GM23338 (cell line): Measurements from ENCODE around the gene STIM2. TPM values are rescaled to one million over a fixed set of nuclear protein-coding genes. Genes with fewer than 3 reads are reported as not detected.

Source experiments
- ATAC-seq: fragments of 200-7000 bp; cut with Tn5 transposase; 3 replicates; pipeline ENCODE4 v1.9.1; 2020
- DNase-seq: peaks from one replicate; pipeline ENCODE4 v3.0.0-alpha.2; 2015; ENCODE audit warnings: low spot score
- H2AFZ ChIP-seq: fragments of 200-600 bp; sonication (generic); 2 replicates; pipeline ENCODE4 v1.8.0; 2016; ENCODE audit warnings: antibody characterized with exemption, mild to moderate bottlenecking, moderate library complexity
- H3F3A ChIP-seq: fragments of 200-600 bp; sonication (generic); replicated peaks from 2 replicates; pipeline ENCODE4 v1.8.0; 2017; ENCODE audit warnings: antibody characterized with exemption, mixed run types, low read depth
- H3K27ac ChIP-seq: fragments of 200-600 bp; sonication (generic); 2 replicates; pipeline ENCODE4 v1.6.1; 2016; ENCODE audit warnings: low read depth
- H3K27me3 ChIP-seq: fragments of 200-600 bp; sonication (generic); 2 replicates; pipeline ENCODE4 v1.8.0; 2016; ENCODE audit warnings: mild to moderate bottlenecking, mixed run types, moderate library complexity; ENCODE audit not compliant: insufficient read depth
- H3K36me3 ChIP-seq: fragments of 200-600 bp; sonication (generic); 2 replicates; pipeline ENCODE4 v1.8.0; 2016; ENCODE audit warnings: mild to moderate bottlenecking; ENCODE audit not compliant: insufficient read depth
- H3K4me1 ChIP-seq: fragments of 200-600 bp; sonication (generic); 2 replicates; pipeline ENCODE4 v1.8.0; 2016; ENCODE audit warnings: mild to moderate bottlenecking, moderate library complexity; ENCODE audit not compliant: insufficient read depth
- H3K4me2 ChIP-seq: fragments of 200-600 bp; sonication (generic); 2 replicates; pipeline ENCODE4 v1.7.1; 2017; ENCODE audit warnings: mixed run types
- H3K4me3 ChIP-seq: fragments of 200-600 bp; sonication (generic); 2 replicates; pipeline ENCODE4 v1.6.1; 2016; ENCODE audit warnings: mixed run types
- H3K79me2 ChIP-seq: fragments of 200-600 bp; sonication (generic); replicated peaks from 2 replicates; pipeline ENCODE4 v1.8.0; 2017; ENCODE audit warnings: mild to moderate bottlenecking; ENCODE audit not compliant: insufficient read depth
- H3K9me2 ChIP-seq: fragments of 200-600 bp; sonication (generic); 2 replicates; pipeline ENCODE4 v1.8.0; 2017; ENCODE audit not compliant: insufficient read depth
- H4K20me1 ChIP-seq: fragments of 200-600 bp; sonication (generic); replicated peaks from 2 replicates; pipeline ENCODE4 v1.8.0; 2017; ENCODE audit warnings: mild to moderate bottlenecking; ENCODE audit not compliant: insufficient read depth
- H3K27ac Mint-ChIP-seq: 2 replicates; pipeline ENCODE4 v1.8.0; 2020; ENCODE audit warnings: inconsistent platforms, mild to moderate bottlenecking, moderate library complexity, mixed read lengths
- H3K27me3 Mint-ChIP-seq: 3 replicates; pipeline ENCODE4 v1.8.0; 2022; ENCODE audit warnings: low read depth, mild to moderate bottlenecking, moderate library complexity, mixed read lengths, inconsistent platforms; ENCODE audit not compliant: insufficient read depth, poor library complexity
- H3K36me3 Mint-ChIP-seq: 3 replicates; pipeline ENCODE4 v1.8.0; 2021; ENCODE audit warnings: low read depth, mild to moderate bottlenecking, inconsistent platforms, moderate library complexity, mixed read lengths
- H3K4me1 Mint-ChIP-seq: 3 replicates; pipeline ENCODE4 v1.8.0; 2020; ENCODE audit warnings: mild to moderate bottlenecking, inconsistent platforms, mixed read lengths
- H3K4me3 Mint-ChIP-seq: 3 replicates; pipeline ENCODE4 v1.8.0; 2021; ENCODE audit warnings: moderate library complexity, mild to moderate bottlenecking, inconsistent platforms, mixed read lengths
- H3K9me3 Mint-ChIP-seq: 3 replicates; pipeline ENCODE4 v1.8.0; 2020; ENCODE audit warnings: moderate library complexity, mild to moderate bottlenecking, inconsistent platforms, mixed read lengths
- EZH2 ChIP-seq: fragments of 200-600 bp; sonication (generic); IDR thresholded peaks from one replicate; pipeline ENCODE4 v1.8.0; 2017; ENCODE audit warnings: antibody characterized with exemption, mild to moderate bottlenecking, low read depth; ENCODE audit not compliant: unreplicated experiment
- EZH2phosphoT487 ChIP-seq: fragments of 200-600 bp; sonication (generic); IDR thresholded peaks from one replicate; pipeline ENCODE4 v1.8.1; 2018; ENCODE audit warnings: antibody characterized with exemption; ENCODE audit not compliant: unreplicated experiment
- JUNB ChIP-seq: IDR thresholded peaks from one replicate; pipeline ENCODE4 v1.6.1; 2016; ENCODE audit warnings: antibody characterized with exemption; ENCODE audit not compliant: unreplicated experiment
- STAT1 ChIP-seq: IDR thresholded peaks from one replicate; pipeline ENCODE4 v1.6.1; 2016; ENCODE audit warnings: antibody characterized with exemption; ENCODE audit not compliant: unreplicated experiment
- ZNF114 ChIP-seq: fragments of 250-450 bp; sonication (Bioruptor Pico); IDR thresholded peaks from 2 replicates; pipeline ENCODE4 v1.5.0; 2020; ENCODE audit warnings: mild to moderate bottlenecking, moderate library complexity
- ZNF331 ChIP-seq: fragments of 250-450 bp; sonication (Bioruptor Pico); IDR thresholded peaks from 2 replicates; pipeline ENCODE4 v1.5.0; 2020; ENCODE audit warnings: low read depth, mild to moderate bottlenecking, moderate library complexity
- polyA plus RNA-seq: library from polyadenylated mRNA; unstranded; fragments of >200 nt; fragmentation: Nextera tagmentation; extraction: Ambion mirVana; gene quantifications from 2 replicates; pipeline ENCODE4 v1.2.1, GENCODE V29; 2016
- total RNA-seq: library from RNA; depleted of rRNA; stranded (reverse); fragments of >200 nt; shearing (Covaris generic); gene quantifications from 2 replicates; pipeline ENCODE4 v1.2.3, GENCODE V29; 2014
- TF ChIP-seq, protein P1 (sequence below): IDR thresholded peaks from 2 replicates; pipeline ENCODE4 v1.6.1; 2016; ENCODE audit warnings: antibody characterized with exemption
- TF ChIP-seq, protein P2 (sequence below), 2 experiments: fragments of 200-600 bp in 1 of 2; sonication (generic) in 1 of 2; conservative IDR thresholded peaks; 2 replicates each; pipeline versions ENCODE4 v1.5.1 to v1.6.1; 2016 to 2017; ENCODE audit warnings: antibody characterized with exemption in 2 of 2, low read depth in 2 of 2, mild to moderate bottlenecking in 2 of 2, moderate library complexity in 1 of 2
- TF ChIP-seq, protein P3 (sequence below): IDR thresholded peaks from one replicate; pipeline ENCODE4 v1.6.1; 2018; ENCODE audit warnings: antibody characterized with exemption; ENCODE audit not compliant: unreplicated experiment

The STIM2 gene
- total and polyA plus RNA-seq, 2 experiments from 2014 or later = 13.1 to 17.8 TPM

DNA sequence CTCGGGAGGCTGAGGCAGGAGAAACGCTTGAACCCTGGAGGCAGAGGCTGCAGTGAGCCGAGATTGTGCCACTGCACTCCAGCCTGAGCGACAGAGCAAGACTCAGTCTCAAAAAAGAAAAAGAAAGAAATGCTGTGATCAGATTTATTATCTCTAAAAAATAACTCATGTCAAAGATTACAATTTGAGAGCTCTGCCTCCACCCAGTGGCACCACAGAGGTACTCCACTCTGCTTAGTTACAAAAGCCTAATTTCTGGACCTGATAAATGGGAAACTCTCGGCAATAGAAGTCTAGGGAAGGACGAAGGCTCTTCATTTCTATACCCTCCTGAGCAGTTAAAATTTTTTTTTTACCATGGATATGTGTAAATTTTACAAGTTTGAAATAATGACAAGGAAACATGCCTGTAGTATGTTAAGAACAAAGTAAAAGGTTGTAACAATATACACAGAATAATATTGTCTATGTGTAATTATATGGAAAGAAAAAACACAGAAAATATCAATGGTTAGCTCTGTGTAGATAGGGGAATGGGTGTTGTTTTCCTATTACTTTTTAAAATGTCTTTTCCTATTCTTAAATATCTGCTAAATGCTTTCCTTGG is 149.8 kb downstream of the STIM2 start:
- H3K27ac Mint-ChIP-seq = 0 out of 2 replicates have a peak overlapping the region, but pooled peaks have one; percentile 59
- no peaks in the 10 kb centered on the region for H3K4me1 ChIP-seq
- DNase-seq = peak; percentile 78

DNA sequence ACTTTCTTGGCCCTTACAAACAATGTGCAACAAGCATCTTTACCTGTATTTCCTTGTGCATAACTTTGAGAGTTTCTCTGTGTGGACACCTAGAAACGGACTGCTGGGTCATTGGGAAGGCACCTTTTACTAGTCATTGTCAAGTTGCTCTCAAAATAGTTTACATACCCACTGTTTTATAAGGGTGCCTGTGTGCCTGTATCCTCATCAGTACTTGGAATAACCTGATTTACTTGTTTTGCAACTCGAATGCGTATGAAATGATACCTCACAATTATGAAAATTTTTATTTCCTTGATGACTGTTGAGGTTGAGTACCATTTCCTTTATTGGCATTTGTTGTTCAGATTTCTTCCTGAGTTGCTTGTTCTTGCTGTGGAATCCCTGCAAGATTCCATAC is 150.8 kb downstream of the STIM2 start:
- no peak for ATAC-seq
- Histone ChIP-seq H3K4me2 (no peak overlapping the region), H4K20me1 (no peaks in the 10 kb centered on the region), H3K4me1 (peaks cover 6% of the 10 kb centered on the region), H3F3A (no peaks in the 10 kb centered on the region), H3K27ac (no peak overlapping the region), H3K9me2 (no peaks in the 10 kb centered on the region), H2AFZ (no peak overlapping the region), H3K79me2 (no peaks in the 10 kb centered on the region), H3K4me3 (no peak overlapping the region), H3K36me3 (no peaks in the 10 kb centered on the region), H3K27me3 (no peaks in the 10 kb centered on the region)
- Mint-ChIP-seq H3K4me3 (no peak overlapping the region), H3K4me1 (peaks cover 6% of the 10 kb centered on the region; the same call in 2 of the 3 replicates), H3K27ac (no peak overlapping the region), H3K9me3 (no peaks in the 10 kb centered on the region), H3K27me3 (no peaks in the 10 kb centered on the region), H3K36me3 (no peaks in the 10 kb centered on the region; the same call in 2 of the 3 replicates)
- DNase-seq = no peak
- no peak for TF ChIP-seq STAT1
- TF ChIP-seq ZNF114 (CRISPR knock-in tag) = no peak
- TF ChIP-seq, protein P1, sequence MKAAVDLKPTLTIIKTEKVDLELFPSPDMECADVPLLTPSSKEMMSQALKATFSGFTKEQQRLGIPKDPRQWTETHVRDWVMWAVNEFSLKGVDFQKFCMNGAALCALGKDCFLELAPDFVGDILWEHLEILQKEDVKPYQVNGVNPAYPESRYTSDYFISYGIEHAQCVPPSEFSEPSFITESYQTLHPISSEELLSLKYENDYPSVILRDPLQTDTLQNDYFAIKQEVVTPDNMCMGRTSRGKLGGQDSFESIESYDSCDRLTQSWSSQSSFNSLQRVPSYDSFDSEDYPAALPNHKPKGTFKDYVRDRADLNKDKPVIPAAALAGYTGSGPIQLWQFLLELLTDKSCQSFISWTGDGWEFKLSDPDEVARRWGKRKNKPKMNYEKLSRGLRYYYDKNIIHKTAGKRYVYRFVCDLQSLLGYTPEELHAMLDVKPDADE = no peak
- no peak for TF ChIP-seq EZH2
- TF ChIP-seq EZH2phosphoT487 = no peak
- no peak for TF ChIP-seq ZNF331
- TF ChIP-seq, protein P2, sequence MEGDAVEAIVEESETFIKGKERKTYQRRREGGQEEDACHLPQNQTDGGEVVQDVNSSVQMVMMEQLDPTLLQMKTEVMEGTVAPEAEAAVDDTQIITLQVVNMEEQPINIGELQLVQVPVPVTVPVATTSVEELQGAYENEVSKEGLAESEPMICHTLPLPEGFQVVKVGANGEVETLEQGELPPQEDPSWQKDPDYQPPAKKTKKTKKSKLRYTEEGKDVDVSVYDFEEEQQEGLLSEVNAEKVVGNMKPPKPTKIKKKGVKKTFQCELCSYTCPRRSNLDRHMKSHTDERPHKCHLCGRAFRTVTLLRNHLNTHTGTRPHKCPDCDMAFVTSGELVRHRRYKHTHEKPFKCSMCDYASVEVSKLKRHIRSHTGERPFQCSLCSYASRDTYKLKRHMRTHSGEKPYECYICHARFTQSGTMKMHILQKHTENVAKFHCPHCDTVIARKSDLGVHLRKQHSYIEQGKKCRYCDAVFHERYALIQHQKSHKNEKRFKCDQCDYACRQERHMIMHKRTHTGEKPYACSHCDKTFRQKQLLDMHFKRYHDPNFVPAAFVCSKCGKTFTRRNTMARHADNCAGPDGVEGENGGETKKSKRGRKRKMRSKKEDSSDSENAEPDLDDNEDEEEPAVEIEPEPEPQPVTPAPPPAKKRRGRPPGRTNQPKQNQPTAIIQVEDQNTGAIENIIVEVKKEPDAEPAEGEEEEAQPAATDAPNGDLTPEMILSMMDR (conservative IDR thresholded peaks at IDR 0.05; ENCODE audit: low read depth in 2 of 2) = no peak
- TF ChIP-seq, protein P3, sequence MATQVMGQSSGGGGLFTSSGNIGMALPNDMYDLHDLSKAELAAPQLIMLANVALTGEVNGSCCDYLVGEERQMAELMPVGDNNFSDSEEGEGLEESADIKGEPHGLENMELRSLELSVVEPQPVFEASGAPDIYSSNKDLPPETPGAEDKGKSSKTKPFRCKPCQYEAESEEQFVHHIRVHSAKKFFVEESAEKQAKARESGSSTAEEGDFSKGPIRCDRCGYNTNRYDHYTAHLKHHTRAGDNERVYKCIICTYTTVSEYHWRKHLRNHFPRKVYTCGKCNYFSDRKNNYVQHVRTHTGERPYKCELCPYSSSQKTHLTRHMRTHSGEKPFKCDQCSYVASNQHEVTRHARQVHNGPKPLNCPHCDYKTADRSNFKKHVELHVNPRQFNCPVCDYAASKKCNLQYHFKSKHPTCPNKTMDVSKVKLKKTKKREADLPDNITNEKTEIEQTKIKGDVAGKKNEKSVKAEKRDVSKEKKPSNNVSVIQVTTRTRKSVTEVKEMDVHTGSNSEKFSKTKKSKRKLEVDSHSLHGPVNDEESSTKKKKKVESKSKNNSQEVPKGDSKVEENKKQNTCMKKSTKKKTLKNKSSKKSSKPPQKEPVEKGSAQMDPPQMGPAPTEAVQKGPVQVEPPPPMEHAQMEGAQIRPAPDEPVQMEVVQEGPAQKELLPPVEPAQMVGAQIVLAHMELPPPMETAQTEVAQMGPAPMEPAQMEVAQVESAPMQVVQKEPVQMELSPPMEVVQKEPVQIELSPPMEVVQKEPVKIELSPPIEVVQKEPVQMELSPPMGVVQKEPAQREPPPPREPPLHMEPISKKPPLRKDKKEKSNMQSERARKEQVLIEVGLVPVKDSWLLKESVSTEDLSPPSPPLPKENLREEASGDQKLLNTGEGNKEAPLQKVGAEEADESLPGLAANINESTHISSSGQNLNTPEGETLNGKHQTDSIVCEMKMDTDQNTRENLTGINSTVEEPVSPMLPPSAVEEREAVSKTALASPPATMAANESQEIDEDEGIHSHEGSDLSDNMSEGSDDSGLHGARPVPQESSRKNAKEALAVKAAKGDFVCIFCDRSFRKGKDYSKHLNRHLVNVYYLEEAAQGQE = no peak

More for the DNA sequence above, 149.8 kb downstream of the STIM2 start:
- Histone ChIP-seq H3K27ac (no peak overlapping the region), H3K4me3 (no peak overlapping the region), H3K36me3 (no peaks in the 10 kb centered on the region), H3K27me3 (no peaks in the 10 kb centered on the region), H3K79me2 (no peaks in the 10 kb centered on the region), H3K4me2 (no peak overlapping the region), H4K20me1 (no peaks in the 10 kb centered on the region), H3F3A (no peaks in the 10 kb centered on the region), H2AFZ (no peak overlapping the region), H3K9me2 (no peaks in the 10 kb centered on the region)
- peak; percentile 61 for ATAC-seq
- no peaks in the 10 kb centered on the region for H3K4me1 Mint-ChIP-seq
- TF ChIP-seq, protein P2 (conservative IDR thresholded peaks at IDR 0.05; ENCODE audit: low read depth in 2 of 2) = peak; percentile 82 to 90
- TF ChIP-seq JUNB = no peak
- no peak overlapping the region for H3K4me3 Mint-ChIP-seq
- no peaks in the 10 kb centered on the region for H3K9me3 Mint-ChIP-seq
- no peaks in the 10 kb centered on the region for H3K27me3 Mint-ChIP-seq
- H3K36me3 Mint-ChIP-seq = no peaks in the 10 kb centered on the region; the same call in 2 of the 3 replicates
